ENCODE measurements around the gene COL25A1.

DNA sequence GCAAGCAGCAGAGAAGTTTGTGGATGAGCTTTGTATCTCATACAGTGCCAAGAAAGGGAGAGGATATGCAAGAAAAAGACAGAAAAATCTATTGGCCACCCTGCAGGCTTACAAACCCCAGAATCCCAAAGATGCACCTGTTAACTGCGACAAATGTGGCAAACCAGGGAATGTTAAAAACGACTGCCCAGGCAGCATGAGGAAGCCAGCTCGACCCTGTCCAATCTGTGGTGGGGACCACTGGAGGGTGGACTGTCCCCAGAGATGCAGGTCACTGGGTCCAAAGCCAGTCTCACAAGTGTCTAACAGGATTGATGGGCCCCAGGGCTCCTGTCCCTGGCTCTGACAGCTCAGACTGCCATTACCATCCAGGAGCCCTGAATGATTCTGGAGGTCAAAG lies 12.9 kb upstream of the COL25A1 start:
- TF ChIP-seq POLR2A (IDR thresholded peaks at IDR 0.05; ENCODE audit: low read depth, low read length) (no peak), TAF1 (IDR thresholded peaks at IDR 0.05; ENCODE audit: borderline replicate concordance, low read depth, low read length) (no peak), POLR2AphosphoS5 (IDR thresholded peaks at IDR 0.05; ENCODE audit: low read depth, low read length) (no peak)

Measured in GM12892 (cell line).